SK-N-SH treated with all-trans-retinoic acid at 6 μM for 48 hours (cell line): ENCODE data around the gene CNTROB.

Experiments used
- ATAC-seq: fragments of 200-7000 bp; cut with Tn5 transposase; 3 replicates; pipeline ENCODE4 v1.9.1; 2020; ENCODE audit warnings: mild to moderate bottlenecking, moderate library complexity
- ARNTL ChIP-seq: fragments of 450-650 bp; formaldehyde crosslinking; IDR thresholded peaks from 2 replicates; pipeline ENCODE4 v1.5.0; 2020; ENCODE audit warnings: low read depth, mild to moderate bottlenecking, moderate library complexity, borderline replicate concordance
- BACH2 ChIP-seq: fragments of 250-450 bp; sonication (Bioruptor Pico); IDR thresholded peaks from 2 replicates; pipeline ENCODE4 v1.9.0; 2021; ENCODE audit warnings: mild to moderate bottlenecking, borderline replicate concordance
- CREB5 ChIP-seq: fragments of 250-450 bp; sonication (Bioruptor Pico); IDR thresholded peaks from 2 replicates; pipeline ENCODE4 v1.5.1; 2020; ENCODE audit warnings: low read depth, mild to moderate bottlenecking, moderate library complexity
- CSDC2 ChIP-seq: fragments of 250-450 bp; sonication (Bioruptor Pico); IDR thresholded peaks from 2 replicates; pipeline ENCODE4 v1.5.0; 2020; ENCODE audit warnings: mild to moderate bottlenecking, moderate library complexity
- CSRNP3 ChIP-seq: fragments of 250-450 bp; sonication (Bioruptor Pico); IDR thresholded peaks from 2 replicates; pipeline ENCODE4 v1.5.1; 2021; ENCODE audit warnings: mild to moderate bottlenecking, moderate library complexity
- ISL1 ChIP-seq: fragments of 250-450 bp; sonication (Bioruptor Pico); IDR thresholded peaks from 2 replicates; pipeline ENCODE4 v2.1.2; 2022; ENCODE audit warnings: mild to moderate bottlenecking, moderate library complexity
- OSR1 ChIP-seq: fragments of 250-450 bp; sonication (Bioruptor Pico); IDR thresholded peaks from 2 replicates; pipeline ENCODE4 v1.8.0; 2022; ENCODE audit warnings: moderate library complexity, mild to moderate bottlenecking, inconsistent platforms
- PPARA ChIP-seq: fragments of 250-450 bp; sonication (Bioruptor Pico); IDR thresholded peaks from 2 replicates; pipeline ENCODE4 v1.5.0; 2020; ENCODE audit warnings: mild to moderate bottlenecking, borderline replicate concordance
- RARB ChIP-seq: fragments of 250-450 bp; sonication (Bioruptor Pico); IDR thresholded peaks from 2 replicates; pipeline ENCODE4 v1.8.0; 2021; ENCODE audit warnings: mild to moderate bottlenecking, moderate library complexity
- SNAI2 ChIP-seq: fragments of 250-450 bp; sonication (Bioruptor Pico); IDR thresholded peaks from 2 replicates; pipeline ENCODE4 v1.5.0; 2020; ENCODE audit warnings: mild to moderate bottlenecking, moderate library complexity
- TCF4 ChIP-seq: fragments of 250-450 bp; sonication (Bioruptor Pico); IDR thresholded peaks from 2 replicates; pipeline ENCODE4 v1.8.0; 2021; ENCODE audit warnings: mild to moderate bottlenecking, moderate library complexity, borderline replicate concordance
- TOX ChIP-seq: fragments of 250-450 bp; sonication (Bioruptor Pico); IDR thresholded peaks from 2 replicates; pipeline ENCODE4 v1.8.0; 2021; ENCODE audit warnings: mild to moderate bottlenecking, moderate library complexity, borderline replicate concordance
- ZC3H10 ChIP-seq: fragments of 250-450 bp; sonication (Bioruptor Pico); IDR thresholded peaks from 2 replicates; pipeline ENCODE4 v1.5.1; 2021; ENCODE audit warnings: mild to moderate bottlenecking, moderate library complexity
- ZFP3 ChIP-seq: fragments of 250-450 bp; sonication (Bioruptor Pico); IDR thresholded peaks from 2 replicates; pipeline ENCODE4 v1.5.0; 2020; ENCODE audit warnings: mild to moderate bottlenecking, moderate library complexity
- ZFP30 ChIP-seq: fragments of 450-650 bp; formaldehyde crosslinking; IDR thresholded peaks from 2 replicates; pipeline ENCODE4 v1.5.0; 2022; ENCODE audit warnings: mild to moderate bottlenecking, moderate library complexity
- ZNF565 ChIP-seq: fragments of 450-650 bp; formaldehyde crosslinking; conservative IDR thresholded peaks from 2 replicates; pipeline ENCODE4 v1.5.0; 2020; ENCODE audit warnings: low read depth, mild to moderate bottlenecking, moderate library complexity
- ZNF70 ChIP-seq: fragments of 450-650 bp; formaldehyde crosslinking; IDR thresholded peaks from 2 replicates; pipeline ENCODE4 v1.5.0; 2020; ENCODE audit warnings: mild to moderate bottlenecking, moderate library complexity
- ZNF8 ChIP-seq: fragments of 450-650 bp; formaldehyde crosslinking; IDR thresholded peaks from 2 replicates; pipeline ENCODE4 v1.5.0; 2020; ENCODE audit warnings: mild to moderate bottlenecking, moderate library complexity
- TF ChIP-seq, protein P1 (sequence below): fragments of 250-450 bp; sonication (Bioruptor Pico); IDR thresholded peaks from 2 replicates; pipeline ENCODE4 v1.5.0; 2020; ENCODE audit warnings: mild to moderate bottlenecking, moderate library complexity
- TF ChIP-seq, protein P2 (sequence below): fragments of 250-450 bp; sonication (Bioruptor Pico); IDR thresholded peaks from 2 replicates; pipeline ENCODE4 v1.8.0; 2021; ENCODE audit warnings: low read depth, mild to moderate bottlenecking, moderate library complexity, borderline replicate concordance

Gene CNTROB

DNA sequence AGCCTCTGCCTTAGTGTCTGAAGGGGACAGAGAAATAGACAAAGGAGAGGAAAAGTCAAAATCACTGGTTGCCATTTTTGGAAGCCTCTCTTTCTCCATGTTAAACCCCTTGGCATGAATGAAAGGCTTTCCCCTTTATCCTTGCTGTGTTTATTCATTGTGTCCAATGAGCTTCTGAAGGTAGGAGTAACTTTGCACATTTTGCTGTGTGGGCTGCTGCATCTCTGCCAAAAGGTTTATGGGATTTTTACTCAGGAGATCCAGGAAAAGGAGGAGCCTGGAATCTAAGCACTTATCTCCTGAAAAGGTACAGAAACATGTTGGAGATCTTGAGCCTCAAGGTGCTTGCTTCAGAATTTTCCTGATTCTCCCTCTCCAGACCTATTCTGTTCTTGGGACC, 3.9 kb downstream of the CNTROB start (continued):
- TF ChIP-seq, protein P1, sequence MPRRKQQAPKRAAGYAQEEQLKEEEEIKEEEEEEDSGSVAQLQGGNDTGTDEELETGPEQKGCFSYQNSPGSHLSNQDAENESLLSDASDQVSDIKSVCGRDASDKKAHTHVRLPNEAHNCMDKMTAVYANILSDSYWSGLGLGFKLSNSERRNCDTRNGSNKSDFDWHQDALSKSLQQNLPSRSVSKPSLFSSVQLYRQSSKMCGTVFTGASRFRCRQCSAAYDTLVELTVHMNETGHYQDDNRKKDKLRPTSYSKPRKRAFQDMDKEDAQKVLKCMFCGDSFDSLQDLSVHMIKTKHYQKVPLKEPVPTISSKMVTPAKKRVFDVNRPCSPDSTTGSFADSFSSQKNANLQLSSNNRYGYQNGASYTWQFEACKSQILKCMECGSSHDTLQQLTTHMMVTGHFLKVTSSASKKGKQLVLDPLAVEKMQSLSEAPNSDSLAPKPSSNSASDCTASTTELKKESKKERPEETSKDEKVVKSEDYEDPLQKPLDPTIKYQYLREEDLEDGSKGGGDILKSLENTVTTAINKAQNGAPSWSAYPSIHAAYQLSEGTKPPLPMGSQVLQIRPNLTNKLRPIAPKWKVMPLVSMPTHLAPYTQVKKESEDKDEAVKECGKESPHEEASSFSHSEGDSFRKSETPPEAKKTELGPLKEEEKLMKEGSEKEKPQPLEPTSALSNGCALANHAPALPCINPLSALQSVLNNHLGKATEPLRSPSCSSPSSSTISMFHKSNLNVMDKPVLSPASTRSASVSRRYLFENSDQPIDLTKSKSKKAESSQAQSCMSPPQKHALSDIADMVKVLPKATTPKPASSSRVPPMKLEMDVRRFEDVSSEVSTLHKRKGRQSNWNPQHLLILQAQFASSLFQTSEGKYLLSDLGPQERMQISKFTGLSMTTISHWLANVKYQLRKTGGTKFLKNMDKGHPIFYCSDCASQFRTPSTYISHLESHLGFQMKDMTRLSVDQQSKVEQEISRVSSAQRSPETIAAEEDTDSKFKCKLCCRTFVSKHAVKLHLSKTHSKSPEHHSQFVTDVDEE (CRISPR knock-in tag), result no peak
- no peak for TF ChIP-seq ZNF565 (CRISPR knock-in tag)
- TF ChIP-seq TCF4 (CRISPR knock-in tag), result no peak
- TF ChIP-seq ZNF70, result no peak

DNA sequence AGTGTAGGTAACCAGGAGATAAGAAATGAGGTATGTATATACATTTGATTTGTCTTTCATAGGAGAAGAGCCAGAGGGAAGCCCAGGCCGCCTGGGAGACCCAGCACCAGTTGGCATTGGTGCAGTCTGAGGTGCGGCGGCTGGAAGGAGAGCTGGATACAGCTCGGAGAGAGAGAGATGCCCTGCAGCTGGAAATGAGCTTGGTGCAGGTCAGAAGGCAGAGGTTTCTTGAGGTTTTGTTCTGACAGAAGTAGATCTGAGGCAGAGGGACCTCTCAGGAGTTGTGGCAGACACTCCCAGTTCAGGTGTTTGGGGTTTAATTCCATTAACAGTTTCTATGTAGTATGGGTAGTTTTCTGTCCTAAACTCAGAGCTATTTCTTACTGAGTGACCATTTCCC, 8.0 kb downstream of the CNTROB start:
- no peak for ATAC-seq
- TF ChIP-seq SNAI2, result no peak
- no peak for TF ChIP-seq ZC3H10 (CRISPR knock-in tag)
- no peak for TF ChIP-seq TCF4 (CRISPR knock-in tag)
- TF ChIP-seq ISL1 (CRISPR knock-in tag), result no peak
- no peak for TF ChIP-seq ZNF70
- no peak for TF ChIP-seq ZFP3 (CRISPR knock-in tag)
- no peak for TF ChIP-seq ARNTL (CRISPR knock-in tag)
- TF ChIP-seq CSRNP3 (CRISPR knock-in tag), result no peak
- TF ChIP-seq CREB5 (CRISPR knock-in tag), result no peak
- TF ChIP-seq RARB (CRISPR knock-in tag), result no peak
- TF ChIP-seq, all 23 proteins: peak for 0

- TF ChIP-seq ZNF8 (no peak), ISL1 (CRISPR knock-in tag) (no peak), ZC3H10 (CRISPR knock-in tag) (no peak), ZFP30 (CRISPR knock-in tag) (no peak), CSDC2 (CRISPR knock-in tag) (no peak), TOX (CRISPR knock-in tag) (no peak)
- TF ChIP-seq, protein P2, sequence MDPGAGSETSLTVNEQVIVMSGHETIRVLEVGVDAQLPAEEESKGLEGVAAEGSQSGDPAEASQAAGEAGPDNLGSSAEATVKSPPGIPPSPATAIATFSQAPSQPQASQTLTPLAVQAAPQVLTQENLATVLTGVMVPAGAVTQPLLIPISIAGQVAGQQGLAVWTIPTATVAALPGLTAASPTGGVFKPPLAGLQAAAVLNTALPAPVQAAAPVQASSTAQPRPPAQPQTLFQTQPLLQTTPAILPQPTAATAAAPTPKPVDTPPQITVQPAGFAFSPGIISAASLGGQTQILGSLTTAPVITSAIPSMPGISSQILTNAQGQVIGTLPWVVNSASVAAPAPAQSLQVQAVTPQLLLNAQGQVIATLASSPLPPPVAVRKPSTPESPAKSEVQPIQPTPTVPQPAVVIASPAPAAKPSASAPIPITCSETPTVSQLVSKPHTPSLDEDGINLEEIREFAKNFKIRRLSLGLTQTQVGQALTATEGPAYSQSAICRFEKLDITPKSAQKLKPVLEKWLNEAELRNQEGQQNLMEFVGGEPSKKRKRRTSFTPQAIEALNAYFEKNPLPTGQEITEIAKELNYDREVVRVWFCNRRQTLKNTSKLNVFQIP (CRISPR knock-in tag), result no peak
- ATAC-seq, result no peak
Measured at GRCh38 chr17:7940743-7941142, 8.7 kb downstream of the CNTROB start.

- TF ChIP-seq, protein P2 (CRISPR knock-in tag), result no peak
- TF ChIP-seq, protein P1 (CRISPR knock-in tag), result no peak
- TF ChIP-seq TOX (CRISPR knock-in tag) (no peak), BACH2 (CRISPR knock-in tag) (no peak), ARNTL (CRISPR knock-in tag) (no peak), CREB5 (CRISPR knock-in tag) (no peak), PPARA (CRISPR knock-in tag) (no peak), ZC3H10 (CRISPR knock-in tag) (no peak), ZNF70 (no peak), ISL1 (CRISPR knock-in tag) (no peak), OSR1 (CRISPR knock-in tag) (no peak)
- TF ChIP-seq, all 23 proteins: peak for 0
- ATAC-seq, result no peak
Measured at GRCh38 chr17:7943291-7943690, 11.3 kb downstream of the CNTROB start.
